AG09319 (cell line): ENCODE measurements around the gene GPD2.
"Not testable (repeated sequence)": the region's sequence is repeated elsewhere in the genome, so short reads cannot be mapped to it uniquely, and the experiment has no call there.

ENCODE experiments used
- DNase-seq: peaks from one replicate; pipeline ENCODE4 v3.0.0-alpha.2; 2010; ENCODE audit warnings: low read depth; ENCODE audit errors: extremely low read depth
- TF ChIP-seq, protein P1 (sequence below): IDR thresholded peaks from 2 replicates; pipeline ENCODE4 v1.5.1; 2011; ENCODE audit warnings: low read depth, mild to moderate bottlenecking, inconsistent platforms, low read length, moderate library complexity

The GPD2 gene

DNA sequence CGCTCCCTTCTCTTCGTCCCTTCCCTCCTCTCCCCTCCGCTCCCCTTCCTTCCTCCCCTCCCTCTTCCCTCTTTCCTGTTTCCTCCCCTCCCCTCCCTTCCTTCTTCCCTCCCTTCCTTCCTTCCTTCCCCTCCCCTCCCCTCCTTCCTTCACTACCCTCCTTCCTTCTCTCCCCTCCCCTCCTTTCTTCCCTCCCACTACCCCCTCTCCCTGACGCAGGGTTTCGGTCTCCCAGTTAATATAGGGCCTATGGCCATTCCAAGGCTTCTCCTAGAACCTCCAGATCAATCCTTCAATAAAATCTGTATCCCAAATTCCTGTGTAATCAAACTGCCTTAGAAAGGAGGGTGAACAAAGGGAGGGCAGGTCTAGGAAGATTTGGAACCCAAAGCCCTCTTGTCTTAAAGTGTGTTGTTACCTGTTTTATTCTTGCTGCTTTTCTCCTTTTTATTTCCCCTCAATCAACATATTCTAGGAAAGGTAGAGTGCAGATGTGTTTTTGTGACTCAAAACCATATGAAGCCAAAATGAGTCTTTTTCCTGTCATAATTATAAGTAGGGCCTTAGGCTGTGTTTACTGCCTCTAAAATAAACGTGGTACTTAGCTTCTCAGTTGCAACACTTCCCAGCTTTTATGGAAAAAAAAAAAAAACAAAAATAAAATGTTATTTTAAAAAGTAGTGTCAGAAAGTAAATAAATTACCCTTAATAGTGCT lies 53.7 kb downstream of the GPD2 start:
- TF ChIP-seq, protein P1, sequence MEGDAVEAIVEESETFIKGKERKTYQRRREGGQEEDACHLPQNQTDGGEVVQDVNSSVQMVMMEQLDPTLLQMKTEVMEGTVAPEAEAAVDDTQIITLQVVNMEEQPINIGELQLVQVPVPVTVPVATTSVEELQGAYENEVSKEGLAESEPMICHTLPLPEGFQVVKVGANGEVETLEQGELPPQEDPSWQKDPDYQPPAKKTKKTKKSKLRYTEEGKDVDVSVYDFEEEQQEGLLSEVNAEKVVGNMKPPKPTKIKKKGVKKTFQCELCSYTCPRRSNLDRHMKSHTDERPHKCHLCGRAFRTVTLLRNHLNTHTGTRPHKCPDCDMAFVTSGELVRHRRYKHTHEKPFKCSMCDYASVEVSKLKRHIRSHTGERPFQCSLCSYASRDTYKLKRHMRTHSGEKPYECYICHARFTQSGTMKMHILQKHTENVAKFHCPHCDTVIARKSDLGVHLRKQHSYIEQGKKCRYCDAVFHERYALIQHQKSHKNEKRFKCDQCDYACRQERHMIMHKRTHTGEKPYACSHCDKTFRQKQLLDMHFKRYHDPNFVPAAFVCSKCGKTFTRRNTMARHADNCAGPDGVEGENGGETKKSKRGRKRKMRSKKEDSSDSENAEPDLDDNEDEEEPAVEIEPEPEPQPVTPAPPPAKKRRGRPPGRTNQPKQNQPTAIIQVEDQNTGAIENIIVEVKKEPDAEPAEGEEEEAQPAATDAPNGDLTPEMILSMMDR: no peak
- no peak for DNase-seq

DNA sequence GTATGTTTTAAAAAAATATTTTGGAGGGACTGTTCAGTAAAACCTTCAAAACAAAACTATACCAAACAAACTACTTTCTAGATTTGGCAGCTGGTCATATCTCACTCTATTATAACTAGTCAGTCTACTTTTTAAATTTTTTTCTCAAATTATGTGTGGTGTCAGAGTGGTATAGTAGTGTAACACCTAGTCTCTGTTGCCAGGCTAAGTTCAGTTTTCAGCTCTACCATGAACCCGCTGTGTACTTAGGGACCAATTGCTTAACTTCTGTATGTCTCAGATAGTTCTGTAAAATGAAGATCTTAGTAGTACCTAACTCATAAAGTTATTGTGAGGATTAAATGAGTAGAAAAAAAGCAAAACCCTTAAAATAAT lies 54.3 kb downstream of the GPD2 start:
- no peak for DNase-seq
- TF ChIP-seq, protein P1: no peak

DNA sequence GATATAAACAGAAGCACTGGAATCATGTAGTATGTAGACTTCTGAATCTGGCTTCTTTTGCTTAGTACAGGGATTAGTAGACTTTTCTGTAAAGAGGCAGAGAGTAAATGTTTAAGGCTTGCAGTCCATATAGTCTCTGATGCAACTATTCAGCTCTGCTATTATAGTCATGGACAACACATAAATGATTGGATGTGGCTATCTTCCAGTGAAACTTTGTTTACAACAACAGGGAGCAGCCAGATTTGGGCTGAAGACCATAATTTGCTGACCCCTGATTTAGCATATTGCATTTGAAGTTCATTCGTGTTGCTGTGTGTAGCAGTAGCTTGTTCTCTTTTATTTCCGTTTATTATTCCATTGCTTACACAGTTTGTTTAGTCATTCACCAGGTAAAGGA lies 55.0 kb downstream of the GPD2 start:
- DNase-seq: no peak
- TF ChIP-seq, protein P1: no peak

DNA sequence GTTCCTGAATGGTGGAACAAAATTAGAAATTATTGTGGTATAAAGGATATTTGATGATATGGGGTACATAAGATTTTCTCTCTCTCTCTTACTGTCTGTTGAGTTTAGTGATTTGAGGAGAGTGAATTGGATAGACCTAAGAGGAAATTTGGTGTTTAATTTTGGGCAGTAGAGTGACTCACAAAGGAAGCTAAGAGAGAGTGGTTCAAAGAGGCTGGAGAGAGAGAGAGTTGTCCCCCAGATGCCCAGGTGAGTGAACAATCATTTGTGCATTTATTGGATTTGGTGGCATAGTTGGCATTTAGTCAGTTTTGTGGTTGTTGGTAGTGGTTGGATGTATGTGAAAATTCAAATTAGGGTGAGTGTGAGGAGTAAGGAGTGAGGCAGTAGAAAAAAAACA lies 56.8 kb downstream of the GPD2 start:
- TF ChIP-seq, protein P1: no peak
- DNase-seq: no peak

DNA sequence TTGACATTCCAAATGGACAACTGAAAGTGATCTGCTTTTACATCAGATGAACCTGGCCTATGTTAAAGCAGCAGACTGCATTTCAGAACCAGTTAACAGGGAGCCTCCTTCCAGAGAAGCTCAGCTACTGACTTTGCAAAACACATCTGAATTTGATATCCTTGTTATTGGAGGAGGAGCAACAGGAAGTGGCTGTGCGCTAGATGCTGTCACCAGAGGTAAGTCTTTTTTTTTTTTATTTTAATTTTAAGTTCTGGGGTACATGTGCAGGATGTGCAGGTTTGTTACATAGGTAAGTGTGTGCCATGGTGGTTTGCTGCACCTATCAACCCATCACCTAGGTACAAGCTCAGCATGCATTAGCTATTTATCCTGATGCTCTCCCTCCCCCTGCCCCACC lies 59.8 kb downstream of the GPD2 start:
- not testable (repeated sequence) for DNase-seq

DNA sequence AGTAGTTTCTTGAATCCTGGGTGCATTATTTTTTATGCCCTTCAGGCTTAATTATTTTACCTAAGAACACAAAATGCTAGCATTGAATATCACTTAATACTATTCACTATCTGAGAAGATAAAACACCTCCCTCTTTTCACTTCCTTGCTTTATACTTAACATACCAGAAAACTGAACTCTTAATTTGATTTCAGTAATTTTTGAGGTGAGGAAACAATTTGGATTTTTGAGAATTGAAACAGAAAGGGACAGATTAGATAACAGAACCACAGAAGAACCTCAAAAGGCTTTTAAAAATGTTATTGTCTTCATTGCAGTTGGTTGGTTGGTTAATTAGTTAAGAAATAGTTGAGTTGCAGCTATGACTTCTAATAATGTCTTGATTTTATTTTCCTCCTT lies 69.5 kb downstream of the GPD2 start:
- no peak for DNase-seq

DNA sequence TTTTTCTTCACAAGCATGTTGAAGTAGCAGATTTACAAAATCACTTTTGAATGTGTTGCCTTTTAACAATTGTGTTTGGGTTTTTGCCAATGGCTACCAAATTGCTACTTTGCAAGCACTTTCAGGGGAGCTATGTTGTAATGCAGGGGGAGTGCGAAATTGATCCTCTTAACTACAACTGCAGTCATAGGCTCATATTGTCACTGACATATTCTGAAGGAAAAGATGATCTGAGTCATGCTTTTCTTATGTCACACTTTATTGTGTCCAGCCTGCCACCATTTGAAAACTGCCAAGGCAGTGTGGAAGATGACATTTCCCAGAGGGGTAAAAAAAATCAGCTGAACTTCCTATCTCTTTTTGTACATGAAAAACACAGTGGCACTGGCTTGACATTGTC lies 74.9 kb downstream of the GPD2 start:
- DNase-seq: no peak
- TF ChIP-seq, protein P1: no peak

More for the DNA sequence above, 69.5 kb downstream of the GPD2 start:
- TF ChIP-seq, protein P1: no peak

DNA sequence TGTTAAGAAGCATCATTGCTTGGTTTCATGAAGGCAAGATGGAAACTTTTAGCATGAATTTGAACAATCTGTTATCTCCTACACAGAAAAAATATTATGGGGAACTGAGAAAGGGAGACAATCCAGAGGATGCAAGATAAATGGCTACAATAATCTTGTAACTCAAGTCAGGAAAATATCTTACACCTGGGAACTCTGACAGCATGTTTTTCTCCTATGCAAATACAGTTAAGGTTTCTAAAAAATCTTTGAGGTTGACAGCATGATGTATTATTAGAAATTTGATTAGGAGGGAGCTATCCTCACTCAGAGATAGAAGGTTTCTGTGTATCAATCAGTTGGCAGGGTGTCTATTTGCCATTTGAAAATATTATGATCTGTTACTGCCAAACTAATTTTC lies 75.6 kb downstream of the GPD2 start:
- TF ChIP-seq, protein P1: no peak
- DNase-seq: no peak
